Measurements from ENCODE around the gene RPL27A. TPM values are rescaled to one million over a fixed set of nuclear protein-coding genes. Genes with fewer than 3 reads are reported as not detected.

The RPL27A gene
- total RNA-seq, 1 experiment from 2014 or later = 1,055 TPM

GRCh38 chr11:8720352-8720751 lies 37.8 kb downstream of the RPL27A start:
- H3K4me3 ChIP-seq (replicated peaks in 1 of 2; ENCODE audit: low read depth in 1 of 2, low read length in 2 of 2) = no peak overlapping the region
- intact Hi-C loops (cut with micrococcal nuclease) = no loop called here
- CTCF ChIA-PET = no interaction called here

More at GRCh38 chr11:8720352-8720751, 37.8 kb downstream of the RPL27A start:
- no peak for TF ChIP-seq SP1 (IDR thresholded peaks at IDR 0.05; ENCODE audit: low read depth)
- no peak for TF ChIP-seq ZNF274 (IDR thresholded peaks at IDR 0.05; ENCODE audit: low read depth, low read length)
- no peak for TF ChIP-seq FOSL1 (IDR thresholded peaks at IDR 0.05; ENCODE audit: low read depth)
- TF ChIP-seq EGR1 (IDR thresholded peaks at IDR 0.05; ENCODE audit: low read depth) = no peak
- no peak for TF ChIP-seq ELF1 (IDR thresholded peaks at IDR 0.05; ENCODE audit: borderline replicate concordance, low read depth)
- no peak for TF ChIP-seq MAX (IDR thresholded peaks at IDR 0.05)
- no peak; the same call in 1 of the 2 replicates for TF ChIP-seq POLR2AphosphoS5 (IDR thresholded peaks at IDR 0.05; ENCODE audit: low read depth, low read length)
- no peak for TF ChIP-seq YY1 (IDR thresholded peaks at IDR 0.05; ENCODE audit: extremely low read depth, insufficient replicate concordance, low read depth, low read length)
- no peak for TF ChIP-seq ATF3 (IDR thresholded peaks at IDR 0.05)
- TF ChIP-seq SRF (IDR thresholded peaks at IDR 0.05; ENCODE audit: low read depth) = no peak
- no peak for TF ChIP-seq RAD21 (IDR thresholded peaks at IDR 0.05; ENCODE audit: low read depth)
- TF ChIP-seq TCF7L2 (IDR thresholded peaks at IDR 0.05; ENCODE audit: borderline replicate concordance, extremely low read depth, insufficient read depth, insufficient read length) = no peak
- no peak for TF ChIP-seq POLR2A (IDR thresholded peaks at IDR 0.05; ENCODE audit: borderline replicate concordance, extremely low read depth, insufficient read depth, insufficient read length)
- TF ChIP-seq CEBPB (IDR thresholded peaks at IDR 0.05; ENCODE audit: low read depth) = no peak
- TF ChIP-seq ZFX (IDR thresholded peaks at IDR 0.05) = no peak
- TF ChIP-seq CBX3 (IDR thresholded peaks at IDR 0.05; ENCODE audit: low read depth) = no peak
- no peak for TF ChIP-seq REST (IDR thresholded peaks at IDR 0.05; ENCODE audit: low read depth)
- H3K27ac ChIP-seq (ENCODE audit: low read depth, low read length) = peak overlapping the region; percentile 25
- H3K27me3 ChIP-seq (ENCODE audit: insufficient read depth, low read length) = no peaks in the 10 kb centered on the region
- peak overlapping the region; percentile 80 for H3K4me2 ChIP-seq (ENCODE audit: low read length)
- no peak overlapping the region for H2AFZ ChIP-seq (ENCODE audit: low read depth, low read length, poor library complexity, severe bottlenecking)
- no peaks in the 10 kb centered on the region for H3K79me2 ChIP-seq (ENCODE audit: insufficient read depth, low read length)
- ATAC-seq (no peak), DNase-seq (ENCODE audit: low read depth, low spot score) (no peak)
- ChIA-PET POLR2A (interaction anchor here (0.6 to 1.3 kb wide), 3 partner anchors 32 to 89 kb away, joined by 3 to 5 read pairs (median 3); partner anchors contain the start of genes RPL27A and TRIM66), RAD21 (ENCODE audit: low non-redundant PET in 1 of 2, low total read pairs in 2 of 2, uncharacterized antibody in 2 of 2, unreplicated experiment in 2 of 2) (interaction anchor here in 1 of 2 experiments (1.2 kb wide), 1 partner anchor 48 kb away, joined by 4 read pairs; no protein-coding TSS in a partner anchor)
- BruUV-seq (replicated peaks) = no TSS peak
- no peaks in the 10 kb centered on the region for H3K36me3 ChIP-seq (ENCODE audit: control insufficient read depth in 1 of 2, insufficient read depth in 2 of 2, low read length in 2 of 2)
- no peak overlapping the region for H3K9ac ChIP-seq (ENCODE audit: low read length)
- H3K9me3 ChIP-seq (ENCODE audit: control insufficient read depth in 1 of 2, insufficient read depth in 1 of 2, low read depth in 1 of 2, low read length in 2 of 2) = no peaks in the 10 kb centered on the region
- no peaks in the 10 kb centered on the region for H3K9me2 ChIP-seq (ENCODE audit: insufficient read depth)
- H3K4me1 ChIP-seq (ENCODE audit: control insufficient read depth in 1 of 2, insufficient read depth in 2 of 2, low read length in 2 of 2) = peaks cover 52 to 62% of the 10 kb centered on the region in 2 experiments
- H4K20me1 ChIP-seq (ENCODE audit: insufficient read depth) = no peaks in the 10 kb centered on the region
